GM10248 (cell line): ENCODE results near the gene MAPKAP1.

Experiments
- CTCF ChIA-PET: fragments of 300-600 bp; sonication (Branson Sonifier 250); formaldehyde crosslinking; extraction: SDS; loops from one replicate; lab custom pipeline; 2021; ENCODE audit warnings: antibody characterized with exemption; lab: Yijun Ruan, JAX
- POLR2A ChIA-PET: fragments of 350-650 bp; sonication (Branson Sonifier 250); formaldehyde crosslinking; extraction: SDS; loops from one replicate; lab custom pipeline; 2020; ENCODE audit warnings: antibody characterized with exemption; lab: Yijun Ruan, JAX
- DNase-seq: peaks from one replicate; pipeline ENCODE4 v3.0.0; 2012; ENCODE audit errors: extremely low spot score
- CTCF ChIP-seq: IDR thresholded peaks from 2 replicates; pipeline ENCODE4 v1.5.1; 2012; ENCODE audit warnings: mild to moderate bottlenecking, low read depth; ENCODE audit errors: extremely low read depth, missing control alignments, control extremely low read depth

Gene MAPKAP1

GRCh38 chr9:125505988-125506438 is 201.0 kb downstream of the MAPKAP1 start:
- CTCF ChIA-PET = no interaction called here
- POLR2A ChIA-PET = no interaction called here
- no peak for TF ChIP-seq CTCF
- DNase-seq = no peak

- no peak for TF ChIP-seq CTCF
- POLR2A ChIA-PET = no interaction called here
- DNase-seq = no peak
- CTCF ChIA-PET = no interaction called here
Measured at GRCh38 chr9:125504616-125505015, 202.4 kb downstream of the MAPKAP1 start.

GRCh38 chr9:125497906-125498305 is 209.1 kb downstream of the MAPKAP1 start:
- DNase-seq = no peak
- no peak for TF ChIP-seq CTCF
- CTCF ChIA-PET = interaction anchor here (1.0 kb wide), 1 partner anchor 10 kb away, joined by 5 read pairs; no protein-coding TSS in a partner anchor
- POLR2A ChIA-PET = no interaction called here

- ChIA-PET CTCF (interaction anchor here (1.0 kb wide), 1 partner anchor 9 kb away, joined by 5 read pairs; no protein-coding TSS in a partner anchor), POLR2A (no interaction called here)
- no peak for TF ChIP-seq CTCF
- no peak for DNase-seq
Measured at GRCh38 chr9:125497478-125497877, 209.5 kb downstream of the MAPKAP1 start.

GRCh38 chr9:125496313-125496834 is 210.6 kb downstream of the MAPKAP1 start:
- no peak for DNase-seq
- ChIA-PET CTCF (interaction anchor here (0.9 kb wide), 1 partner anchor 46 kb away, joined by 3 read pairs; no protein-coding TSS in a partner anchor), POLR2A (no interaction called here)
- TF ChIP-seq CTCF = no peak

- peak; percentile 47 for DNase-seq
- POLR2A ChIA-PET = no interaction called here
- TF ChIP-seq CTCF = no peak
- CTCF ChIA-PET = interaction anchor here (0.9 kb wide), 1 partner anchor 45 kb away, joined by 3 read pairs; no protein-coding TSS in a partner anchor
Measured at GRCh38 chr9:125495172-125496119, 211.6 kb downstream of the MAPKAP1 start.
